ENCODE data around the gene SH3BGRL2.

DNA sequence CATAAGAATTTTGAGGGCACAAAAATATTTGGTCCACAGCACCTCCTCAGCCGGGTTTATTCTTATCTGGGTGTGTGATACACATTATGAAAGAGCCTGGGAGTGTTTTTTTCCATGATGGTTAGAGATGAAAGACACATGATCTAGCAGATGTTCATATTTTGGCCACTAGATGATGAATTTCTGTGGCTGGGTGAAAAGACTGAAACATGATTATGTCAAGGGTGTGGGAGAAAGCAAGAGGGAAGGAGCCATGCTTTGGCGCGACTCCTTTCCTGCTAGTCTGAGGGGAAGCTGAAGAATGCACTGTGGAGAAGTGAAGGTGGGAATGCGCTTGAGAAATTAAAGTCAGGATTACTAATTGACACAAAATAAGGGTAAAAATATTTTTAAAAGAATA is 102.3 kb downstream of the SH3BGRL2 start:
- TF ChIP-seq POLR2AphosphoS5 (IDR thresholded peaks at IDR 0.05; ENCODE audit: borderline replicate concordance, low read depth, low read length) (no peak), EZH2 (IDR thresholded peaks at IDR 0.05) (no peak)

Data from SK-N-MC (cell line).